Urothelium cell line (cell line): ENCODE data around the gene RAB6B.

ENCODE experiments used
- DNase-seq: peaks from one replicate; pipeline ENCODE4 v3.0.0; 2011; ENCODE audit warnings: low spot score, mixed read lengths
- FAIRE-seq: peaks from 2 replicates; lab custom pipeline; 2011; peaks lifted over from hg19 to GRCh38; lab: Jason Lieb, UNC

Gene RAB6B

GRCh38 chr3:133777807-133778568 lies 117.7 kb downstream of the RAB6B start:
- no peak for DNase-seq
- no peak for FAIRE-seq

DNA sequence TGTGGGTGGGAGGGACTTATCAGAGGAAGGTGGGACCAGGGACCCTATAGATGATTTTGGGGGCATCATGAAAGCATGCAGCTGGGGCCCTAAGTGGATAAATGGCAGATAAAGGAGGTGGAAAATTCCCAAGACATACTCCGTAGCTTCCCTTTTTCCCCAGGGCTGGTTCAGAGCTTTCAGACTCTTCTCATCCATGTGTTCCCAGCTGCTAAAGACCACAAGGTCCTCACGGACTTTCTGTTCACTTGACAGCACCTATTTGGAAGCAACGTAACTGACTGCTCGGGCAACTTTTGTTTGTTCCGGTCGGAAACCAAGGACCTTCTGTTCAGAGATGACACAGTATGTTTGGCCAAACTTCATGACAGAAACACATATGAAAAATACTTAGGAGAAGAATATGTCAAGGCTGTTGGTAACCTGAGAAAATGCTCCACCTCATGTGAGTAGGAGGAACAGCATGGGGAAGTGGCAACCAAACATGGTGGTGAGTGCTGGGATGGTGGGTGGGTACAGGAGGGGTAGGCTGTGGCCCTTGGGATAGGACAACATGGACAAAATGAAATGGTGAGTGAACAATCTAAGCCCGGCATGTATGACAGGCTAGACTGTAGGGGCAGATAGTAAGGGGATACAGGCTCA lies 118.8 kb downstream of the RAB6B start:
- FAIRE-seq (no peak), DNase-seq (no peak)

DNA sequence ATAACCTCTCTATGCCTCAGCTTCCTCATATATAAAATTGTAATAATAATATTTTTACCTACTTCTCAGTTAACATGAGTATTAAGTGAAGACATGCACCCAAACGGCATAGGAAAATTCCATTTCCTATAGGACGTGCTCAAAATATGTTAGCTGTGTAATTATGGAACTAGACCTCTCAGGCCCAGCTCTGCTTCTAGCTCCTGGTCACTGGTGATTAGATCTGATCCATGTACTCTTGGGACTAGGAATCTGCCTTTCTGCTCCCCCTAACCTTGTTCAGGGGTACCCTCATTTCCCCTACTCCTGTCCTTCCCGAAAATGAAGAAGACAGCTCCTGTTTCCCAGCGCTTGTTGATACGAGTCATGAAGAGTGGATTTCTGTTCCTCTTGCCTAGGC lies 119.8 kb downstream of the RAB6B start:
- FAIRE-seq: no peak
- DNase-seq: no peak

DNA sequence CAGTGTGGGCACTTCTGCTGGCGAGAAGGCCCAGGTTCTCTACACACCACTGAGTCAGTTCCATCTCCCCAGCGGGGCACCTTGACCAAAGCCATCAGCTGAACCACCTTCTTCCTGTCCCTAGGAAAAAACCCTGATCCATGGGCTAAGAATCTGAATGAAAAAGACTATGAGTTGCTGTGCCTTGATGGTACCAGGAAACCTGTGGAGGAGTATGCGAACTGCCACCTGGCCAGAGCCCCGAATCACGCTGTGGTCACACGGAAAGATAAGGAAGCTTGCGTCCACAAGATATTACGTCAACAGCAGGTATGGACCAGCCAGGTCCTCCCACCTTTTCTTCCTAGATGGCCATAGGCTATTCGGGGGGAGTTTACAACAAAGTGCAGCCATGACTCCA lies 120.4 kb downstream of the RAB6B start:
- DNase-seq (no peak), FAIRE-seq (no peak)
